ENCODE data around the gene MEGF8. TPM values are rescaled to one million over a fixed set of nuclear protein-coding genes. Genes with fewer than 3 reads are reported as not detected.

MEGF8 gene
- total RNA-seq, 1 donor from 2014 or later: 45.0 TPM

DNA sequence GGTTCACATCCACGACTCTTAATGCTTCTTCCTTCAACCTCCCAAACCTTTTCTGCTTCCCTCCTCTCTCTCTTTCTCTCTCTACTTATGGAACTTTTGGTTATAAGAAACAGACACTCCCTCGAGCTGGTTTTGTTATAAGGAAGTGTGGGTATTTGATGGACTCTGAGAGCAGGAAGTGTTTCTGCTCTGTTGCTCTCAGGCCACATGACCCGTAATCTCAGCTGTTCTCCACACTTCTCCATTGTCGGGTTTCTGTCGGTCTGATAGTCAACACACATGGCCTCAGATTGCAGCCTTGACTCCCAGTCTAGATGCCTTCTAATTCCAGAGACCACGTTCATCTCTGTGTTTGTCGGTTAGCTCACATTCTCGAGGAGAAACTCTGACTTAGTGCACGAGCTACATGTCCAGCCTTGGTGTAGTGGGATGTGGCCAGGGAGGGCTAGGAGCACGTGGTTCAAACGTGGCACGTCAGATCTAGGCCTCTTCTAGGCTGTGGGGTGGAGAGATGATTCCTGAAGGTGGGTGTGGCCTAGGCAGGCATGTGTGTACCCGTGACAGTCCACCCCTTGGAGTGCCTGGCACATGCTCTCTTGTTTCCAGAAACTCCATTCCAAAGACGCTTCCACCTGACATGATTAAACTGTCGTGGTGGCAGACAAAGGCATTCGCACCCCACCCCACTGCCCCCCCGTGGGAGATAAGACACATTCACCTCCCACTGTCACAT, 38.3 kb downstream of the MEGF8 start:
- TF ChIP-seq, protein P1, sequence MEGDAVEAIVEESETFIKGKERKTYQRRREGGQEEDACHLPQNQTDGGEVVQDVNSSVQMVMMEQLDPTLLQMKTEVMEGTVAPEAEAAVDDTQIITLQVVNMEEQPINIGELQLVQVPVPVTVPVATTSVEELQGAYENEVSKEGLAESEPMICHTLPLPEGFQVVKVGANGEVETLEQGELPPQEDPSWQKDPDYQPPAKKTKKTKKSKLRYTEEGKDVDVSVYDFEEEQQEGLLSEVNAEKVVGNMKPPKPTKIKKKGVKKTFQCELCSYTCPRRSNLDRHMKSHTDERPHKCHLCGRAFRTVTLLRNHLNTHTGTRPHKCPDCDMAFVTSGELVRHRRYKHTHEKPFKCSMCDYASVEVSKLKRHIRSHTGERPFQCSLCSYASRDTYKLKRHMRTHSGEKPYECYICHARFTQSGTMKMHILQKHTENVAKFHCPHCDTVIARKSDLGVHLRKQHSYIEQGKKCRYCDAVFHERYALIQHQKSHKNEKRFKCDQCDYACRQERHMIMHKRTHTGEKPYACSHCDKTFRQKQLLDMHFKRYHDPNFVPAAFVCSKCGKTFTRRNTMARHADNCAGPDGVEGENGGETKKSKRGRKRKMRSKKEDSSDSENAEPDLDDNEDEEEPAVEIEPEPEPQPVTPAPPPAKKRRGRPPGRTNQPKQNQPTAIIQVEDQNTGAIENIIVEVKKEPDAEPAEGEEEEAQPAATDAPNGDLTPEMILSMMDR (IDR thresholded peaks at IDR 0.05; ENCODE audit: insufficient read depth, low read length, poor library complexity, severe bottlenecking): no peak
- no peak for DNase-seq (ENCODE audit: low read depth)

DNA sequence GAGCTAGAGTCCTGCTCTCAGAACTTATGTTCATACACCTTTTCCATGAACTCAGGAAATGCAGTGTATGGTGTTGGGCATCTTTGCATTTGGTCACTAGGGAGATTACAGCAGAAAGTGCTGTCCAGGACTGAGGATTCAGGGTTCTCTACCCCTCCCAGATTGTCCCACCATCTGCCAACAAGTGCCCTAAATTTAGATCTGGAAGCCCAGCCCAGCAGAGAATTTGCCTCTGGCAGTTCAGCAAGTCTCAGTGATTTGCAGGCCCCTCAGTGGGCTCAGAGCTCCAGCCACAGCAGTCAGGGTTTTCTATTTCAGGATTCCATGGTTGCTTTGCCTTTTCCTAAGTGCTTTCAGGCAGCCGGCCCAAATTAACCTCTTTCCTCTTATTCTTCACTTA, 41.2 kb downstream of the MEGF8 start:
- H3K27me3 ChIP-seq (ENCODE audit: control insufficient read depth, insufficient read depth, low read length): no peaks in the 10 kb centered on the region
- TF ChIP-seq, protein P1 (IDR thresholded peaks at IDR 0.05; ENCODE audit: insufficient read depth, low read length, poor library complexity, severe bottlenecking): no peak
- peaks cover 2% of the 10 kb centered on the region for H3K36me3 ChIP-seq (ENCODE audit: control insufficient read depth, insufficient read depth, low read length)
- no peak overlapping the region for H3K4me3 ChIP-seq (ENCODE audit: low read depth, low read length)
- DNase-seq (ENCODE audit: low read depth): no peak

More for the DNA sequence above, 38.3 kb downstream of the MEGF8 start:
- Histone ChIP-seq H3K4me3 (ENCODE audit: low read depth, low read length) (no peak overlapping the region), H3K36me3 (ENCODE audit: control insufficient read depth, insufficient read depth, low read length) (peaks cover 2% of the 10 kb centered on the region), H3K27me3 (ENCODE audit: control insufficient read depth, insufficient read depth, low read length) (no peaks in the 10 kb centered on the region)

DNA sequence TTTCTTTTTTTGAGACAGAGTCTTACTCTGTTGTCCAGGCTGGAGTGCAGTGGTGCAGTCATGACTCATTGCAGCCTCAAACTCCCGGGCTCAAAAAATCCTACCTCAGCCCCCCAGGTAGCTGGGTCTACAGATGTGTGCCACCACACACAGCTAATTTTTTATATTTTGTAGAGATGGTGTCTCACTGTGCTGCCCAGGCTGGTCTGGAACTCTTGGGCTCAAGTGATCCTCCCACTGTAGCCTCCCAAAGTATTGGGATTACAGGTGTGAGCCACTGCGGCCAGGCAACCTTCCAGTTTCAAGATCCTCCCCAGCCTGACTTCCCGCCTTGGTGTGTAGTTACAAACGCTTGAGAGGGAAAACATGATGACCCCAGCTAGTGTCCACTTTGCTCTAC, 42.5 kb downstream of the MEGF8 start:
- H3K4me3 ChIP-seq (ENCODE audit: low read depth, low read length): no peak overlapping the region
- DNase-seq (ENCODE audit: low read depth): no peak
- H3K27me3 ChIP-seq (ENCODE audit: control insufficient read depth, insufficient read depth, low read length): no peaks in the 10 kb centered on the region
- peaks cover 2% of the 10 kb centered on the region for H3K36me3 ChIP-seq (ENCODE audit: control insufficient read depth, insufficient read depth, low read length)
- TF ChIP-seq, protein P1 (IDR thresholded peaks at IDR 0.05; ENCODE audit: insufficient read depth, low read length, poor library complexity, severe bottlenecking): no peak

DNA sequence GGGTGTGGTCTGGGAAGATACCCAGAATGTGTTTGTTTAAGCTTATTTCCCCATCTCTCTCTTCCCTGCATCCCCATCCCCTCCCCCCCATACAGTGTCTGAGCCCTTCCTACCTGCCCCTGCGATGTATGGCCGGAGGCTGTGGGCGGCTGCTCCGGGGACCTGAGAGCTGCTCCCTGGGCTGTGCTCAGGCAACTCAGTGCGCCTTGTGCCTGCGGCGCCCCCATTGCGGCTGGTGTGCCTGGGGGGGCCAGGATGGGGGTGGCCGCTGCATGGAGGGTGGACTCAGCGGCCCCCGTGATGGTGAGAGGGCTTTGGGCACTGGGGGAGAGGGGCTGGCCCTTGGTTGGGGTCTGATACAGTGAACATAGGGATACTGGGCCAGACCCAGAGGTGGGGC, 42.9 kb downstream of the MEGF8 start:
- H3K4me3 ChIP-seq (ENCODE audit: low read depth, low read length): no peak overlapping the region
- H3K36me3 ChIP-seq (ENCODE audit: control insufficient read depth, insufficient read depth, low read length): peaks cover 2% of the 10 kb centered on the region
- DNase-seq (ENCODE audit: low read depth): no peak
- no peaks in the 10 kb centered on the region for H3K27me3 ChIP-seq (ENCODE audit: control insufficient read depth, insufficient read depth, low read length)
- TF ChIP-seq, protein P1 (IDR thresholded peaks at IDR 0.05; ENCODE audit: insufficient read depth, low read length, poor library complexity, severe bottlenecking): no peak

DNA sequence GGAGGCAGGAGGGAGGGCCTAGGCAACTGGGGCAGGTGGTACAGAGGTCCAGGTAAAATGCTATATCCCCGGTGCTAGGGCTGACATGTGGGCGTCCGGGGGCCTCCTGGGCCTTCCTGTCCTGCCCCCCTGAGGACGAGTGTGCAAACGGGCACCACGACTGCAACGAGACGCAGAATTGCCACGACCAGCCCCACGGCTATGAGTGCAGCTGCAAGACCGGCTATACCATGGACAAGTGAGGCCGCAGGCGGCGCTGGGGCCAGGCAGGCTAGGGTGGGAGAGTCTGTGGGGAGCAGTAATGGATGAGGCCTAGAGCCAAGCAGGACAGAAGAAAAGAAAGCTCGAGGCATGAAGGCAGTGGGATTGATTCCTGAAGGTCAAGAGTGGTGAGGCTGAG, 43.3 kb downstream of the MEGF8 start:
- H3K36me3 ChIP-seq (ENCODE audit: control insufficient read depth, insufficient read depth, low read length): peaks cover 2% of the 10 kb centered on the region
- no peak for DNase-seq (ENCODE audit: low read depth)
- no peak overlapping the region for H3K4me3 ChIP-seq (ENCODE audit: low read depth, low read length)
- no peaks in the 10 kb centered on the region for H3K27me3 ChIP-seq (ENCODE audit: control insufficient read depth, insufficient read depth, low read length)
- TF ChIP-seq, protein P1 (IDR thresholded peaks at IDR 0.05; ENCODE audit: insufficient read depth, low read length, poor library complexity, severe bottlenecking): no peak

Data from kidney epithelial cell (primary cell).